Measurements from ENCODE around the gene MTF2.

DNA sequence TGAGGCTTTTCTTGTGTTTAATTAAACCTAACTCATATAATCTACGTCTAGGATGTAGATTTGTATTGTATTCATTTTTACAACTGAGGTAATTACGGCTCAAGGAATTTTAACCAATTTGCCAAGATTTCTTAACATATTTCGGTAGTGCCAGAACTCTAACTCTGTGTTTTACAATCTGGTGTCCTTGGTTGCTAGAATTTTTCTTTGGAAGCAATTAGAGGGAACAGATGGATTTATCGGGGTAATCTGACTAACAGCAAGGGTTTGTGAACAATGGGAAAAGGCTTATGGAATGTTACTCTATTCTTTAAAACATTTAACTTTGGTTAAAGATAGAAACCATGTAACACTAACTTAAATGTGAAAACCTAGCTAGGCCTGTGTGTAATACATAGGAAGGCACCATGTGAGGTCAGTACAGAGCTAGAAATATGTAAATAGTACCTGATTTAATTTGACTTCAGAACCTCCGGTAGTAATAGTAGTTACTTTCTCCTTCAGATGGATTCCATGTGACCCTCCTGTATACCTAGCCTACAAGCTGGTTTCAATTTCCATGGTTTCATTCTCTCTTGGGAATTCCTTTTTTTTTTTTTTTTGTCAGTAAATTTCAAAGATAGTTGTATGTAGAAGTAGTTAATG, 1.2 kb downstream of the MTF2 start:
- TF ChIP-seq, protein P1, sequence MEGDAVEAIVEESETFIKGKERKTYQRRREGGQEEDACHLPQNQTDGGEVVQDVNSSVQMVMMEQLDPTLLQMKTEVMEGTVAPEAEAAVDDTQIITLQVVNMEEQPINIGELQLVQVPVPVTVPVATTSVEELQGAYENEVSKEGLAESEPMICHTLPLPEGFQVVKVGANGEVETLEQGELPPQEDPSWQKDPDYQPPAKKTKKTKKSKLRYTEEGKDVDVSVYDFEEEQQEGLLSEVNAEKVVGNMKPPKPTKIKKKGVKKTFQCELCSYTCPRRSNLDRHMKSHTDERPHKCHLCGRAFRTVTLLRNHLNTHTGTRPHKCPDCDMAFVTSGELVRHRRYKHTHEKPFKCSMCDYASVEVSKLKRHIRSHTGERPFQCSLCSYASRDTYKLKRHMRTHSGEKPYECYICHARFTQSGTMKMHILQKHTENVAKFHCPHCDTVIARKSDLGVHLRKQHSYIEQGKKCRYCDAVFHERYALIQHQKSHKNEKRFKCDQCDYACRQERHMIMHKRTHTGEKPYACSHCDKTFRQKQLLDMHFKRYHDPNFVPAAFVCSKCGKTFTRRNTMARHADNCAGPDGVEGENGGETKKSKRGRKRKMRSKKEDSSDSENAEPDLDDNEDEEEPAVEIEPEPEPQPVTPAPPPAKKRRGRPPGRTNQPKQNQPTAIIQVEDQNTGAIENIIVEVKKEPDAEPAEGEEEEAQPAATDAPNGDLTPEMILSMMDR (optimal IDR thresholded peaks at IDR 0.05 in 1 of 3, IDR thresholded peaks at IDR 0.05 in 1 of 3, conservative IDR thresholded peaks at IDR 0.05 in 1 of 3; ENCODE audit: extremely low read depth in 1 of 3, insufficient read depth in 2 of 3, low read length in 3 of 3), result peak in 2 of 3 experiments; percentile 18 to 56
- TF ChIP-seq EZH2 (IDR thresholded peaks at IDR 0.05; ENCODE audit: low read length), result no peak

All from keratinocyte (primary cell).